ENCODE results near the gene NEDD9.

The NEDD9 gene

GRCh38 chr6:11233673-11234573 is 1.5 kb upstream of the NEDD9 start:
- no peak for TF ChIP-seq GATA3 (IDR thresholded peaks at IDR 0.05; ENCODE audit: low read depth, low read length)
- no peak for TF ChIP-seq GATA2 (IDR thresholded peaks at IDR 0.05; ENCODE audit: low read depth, low read length)

GRCh38 chr6:11232770-11233626 is 530 bp upstream of the NEDD9 start:
- no peak for TF ChIP-seq GATA3 (IDR thresholded peaks at IDR 0.05; ENCODE audit: low read depth, low read length)
- no peak for TF ChIP-seq GATA2 (IDR thresholded peaks at IDR 0.05; ENCODE audit: low read depth, low read length)

- TF ChIP-seq GATA2 (IDR thresholded peaks at IDR 0.05; ENCODE audit: low read depth, low read length) (no peak), GATA3 (IDR thresholded peaks at IDR 0.05; ENCODE audit: low read depth, low read length) (no peak)
These were observed 790 bp downstream of the NEDD9 start for GRCh38 chr6:11231564-11232192.

GRCh38 chr6:11231108-11231463 is 1.4 kb downstream of the NEDD9 start:
- no peak for TF ChIP-seq GATA2 (IDR thresholded peaks at IDR 0.05; ENCODE audit: low read depth, low read length)
- TF ChIP-seq GATA3 (IDR thresholded peaks at IDR 0.05; ENCODE audit: low read depth, low read length): no peak

GRCh38 chr6:11230158-11231107 is 2.0 kb downstream of the NEDD9 start:
- TF ChIP-seq GATA2 (IDR thresholded peaks at IDR 0.05; ENCODE audit: low read depth, low read length) (no peak), GATA3 (IDR thresholded peaks at IDR 0.05; ENCODE audit: low read depth, low read length) (no peak)

GRCh38 chr6:11229655-11230046 is 2.8 kb downstream of the NEDD9 start:
- TF ChIP-seq GATA3 (IDR thresholded peaks at IDR 0.05; ENCODE audit: low read depth, low read length) (no peak), GATA2 (IDR thresholded peaks at IDR 0.05; ENCODE audit: low read depth, low read length) (no peak)

- TF ChIP-seq GATA3 (IDR thresholded peaks at IDR 0.05; ENCODE audit: low read depth, low read length) (no peak), GATA2 (IDR thresholded peaks at IDR 0.05; ENCODE audit: low read depth, low read length) (no peak)
These were observed 3.4 kb downstream of the NEDD9 start for GRCh38 chr6:11228935-11229654.

- TF ChIP-seq GATA3 (IDR thresholded peaks at IDR 0.05; ENCODE audit: low read depth, low read length): no peak
- no peak for TF ChIP-seq GATA2 (IDR thresholded peaks at IDR 0.05; ENCODE audit: low read depth, low read length)
These were observed 4.8 kb downstream of the NEDD9 start for GRCh38 chr6:11227698-11228097.

GRCh38 chr6:11226005-11226404 is 6.5 kb downstream of the NEDD9 start:
- TF ChIP-seq GATA2 (IDR thresholded peaks at IDR 0.05; ENCODE audit: low read depth, low read length) (no peak), GATA3 (IDR thresholded peaks at IDR 0.05; ENCODE audit: low read depth, low read length) (no peak)

GRCh38 chr6:11224966-11225463 is 7.5 kb downstream of the NEDD9 start:
- no peak for TF ChIP-seq GATA3 (IDR thresholded peaks at IDR 0.05; ENCODE audit: low read depth, low read length)
- TF ChIP-seq GATA2 (IDR thresholded peaks at IDR 0.05; ENCODE audit: low read depth, low read length): no peak

- no peak for TF ChIP-seq GATA2 (IDR thresholded peaks at IDR 0.05; ENCODE audit: low read depth, low read length)
- TF ChIP-seq GATA3 (IDR thresholded peaks at IDR 0.05; ENCODE audit: low read depth, low read length): no peak
These were observed 8.1 kb downstream of the NEDD9 start for GRCh38 chr6:11224252-11224965.

All from SH-SY5Y (cell line).